ENCODE results near the gene XPNPEP2.
A peak's percentile ranks its signal among the peaks of the same experiment; 100 is the strongest.

XPNPEP2 gene

GRCh38 chrX:129749069-129749468, 10.3 kb downstream of the XPNPEP2 start:
- DNase-seq (ENCODE audit: low spot score): no peak

- DNase-seq (ENCODE audit: low spot score): no peak
Observed at GRCh38 chrX:129750971-129751370, 12.2 kb downstream of the XPNPEP2 start.

GRCh38 chrX:129754056-129755024, 15.6 kb downstream of the XPNPEP2 start:
- no peak for DNase-seq (ENCODE audit: low spot score)

- peak; percentile 20 for DNase-seq (ENCODE audit: low spot score)
Observed at GRCh38 chrX:129755779-129756650, 17.2 kb downstream of the XPNPEP2 start.

- no peak for DNase-seq (ENCODE audit: low spot score)
Observed at GRCh38 chrX:129759576-129760061, 20.8 kb downstream of the XPNPEP2 start.

GRCh38 chrX:129760155-129760554, 21.4 kb downstream of the XPNPEP2 start:
- no peak for DNase-seq (ENCODE audit: low spot score)

GRCh38 chrX:129760981-129761380, 22.2 kb downstream of the XPNPEP2 start:
- no peak for DNase-seq (ENCODE audit: low spot score)

GRCh38 chrX:129761596-129761995, 22.8 kb downstream of the XPNPEP2 start:
- no peak for DNase-seq (ENCODE audit: low spot score)

- DNase-seq (ENCODE audit: low spot score): no peak
Observed at GRCh38 chrX:129762448-129762847, 23.7 kb downstream of the XPNPEP2 start.

GRCh38 chrX:129763666-129764065, 24.9 kb downstream of the XPNPEP2 start:
- no peak for DNase-seq (ENCODE audit: low spot score)

GRCh38 chrX:129768186-129768585, 29.4 kb downstream of the XPNPEP2 start:
- DNase-seq (ENCODE audit: low spot score): no peak

- no peak for DNase-seq (ENCODE audit: low spot score)
Observed at GRCh38 chrX:129768586-129769466, 30.0 kb downstream of the XPNPEP2 start.

GRCh38 chrX:129769467-129770154, 30.8 kb downstream of the XPNPEP2 start:
- no peak for DNase-seq (ENCODE audit: low spot score)

GRCh38 chrX:129771266-129771995, 32.7 kb downstream of the XPNPEP2 start:
- DNase-seq (ENCODE audit: low spot score): no peak

- no peak for DNase-seq (ENCODE audit: low spot score)
Observed at GRCh38 chrX:129772796-129773431, 34.1 kb downstream of the XPNPEP2 start.

- no peak for DNase-seq (ENCODE audit: low spot score)
Observed at GRCh38 chrX:129773649-129774458, 35.1 kb downstream of the XPNPEP2 start.

GRCh38 chrX:129777218-129778030, 38.6 kb downstream of the XPNPEP2 start:
- no peak for DNase-seq (ENCODE audit: low spot score)
